ENCODE data around the gene SLC4A2. TPM values are rescaled to one million over a fixed set of nuclear protein-coding genes. Genes with fewer than 3 reads are reported as not detected.

SLC4A2 gene
- total RNA-seq, 1 donor from 2014 or later: 182 TPM

- Histone ChIP-seq H3K27me3 (ENCODE audit: low read depth) (no peaks in the 10 kb centered on the region), H3K9me3 (no peaks in the 10 kb centered on the region), H3K36me3 (peaks cover 29% of the 10 kb centered on the region), H3K4me3 (peak overlapping the region; percentile 72), H3K4me1 (peaks cover 44% of the 10 kb centered on the region), H3K27ac (peak overlapping the region; percentile 97)
- DNase-seq (no peak), ATAC-seq (no peak)
- TF ChIP-seq CTCF (IDR thresholded peaks at IDR 0.05): no peak
- intact Hi-C loops (cut with DNase I): no loop called here
These were observed 1.2 kb downstream of the SLC4A2 start for GRCh38 chr7:151060416-151061212.

- ATAC-seq (peak; percentile 16 to 30), DNase-seq (peak; percentile 73)
- H3K9me3 ChIP-seq: no peaks in the 10 kb centered on the region
- peak overlapping the region; percentile 72 for H3K4me3 ChIP-seq
- H3K36me3 ChIP-seq: peaks cover 37% of the 10 kb centered on the region
- H3K4me1 ChIP-seq: peaks cover 44% of the 10 kb centered on the region
- TF ChIP-seq CTCF (IDR thresholded peaks at IDR 0.05): no peak
- H3K27me3 ChIP-seq (ENCODE audit: low read depth): no peaks in the 10 kb centered on the region
- H3K27ac ChIP-seq: peak overlapping the region; percentile 36
- intact Hi-C loops (cut with DNase I): no loop called here
These were observed 2.1 kb downstream of the SLC4A2 start for GRCh38 chr7:151061213-151062110.

GRCh38 chr7:151062111-151062398 is 2.7 kb downstream of the SLC4A2 start:
- intact Hi-C loops (cut with DNase I): no loop called here
- H3K36me3 ChIP-seq: peaks cover 43% of the 10 kb centered on the region
- H3K9me3 ChIP-seq: no peaks in the 10 kb centered on the region
- peak overlapping the region; percentile 36 for H3K27ac ChIP-seq
- H3K4me3 ChIP-seq: peak overlapping the region; percentile 72
- H3K4me1 ChIP-seq: peaks cover 39% of the 10 kb centered on the region
- TF ChIP-seq CTCF (IDR thresholded peaks at IDR 0.05): no peak
- no peak for ATAC-seq
- DNase-seq: no peak
- no peaks in the 10 kb centered on the region for H3K27me3 ChIP-seq (ENCODE audit: low read depth)

- ATAC-seq: peak; percentile 50 to 54
- peak; percentile 80 for DNase-seq
- intact Hi-C loops (cut with DNase I): no loop called here
- peaks cover 35% of the 10 kb centered on the region for H3K4me1 ChIP-seq
- H3K36me3 ChIP-seq: peaks cover 49% of the 10 kb centered on the region
- peak overlapping the region; percentile 72 for H3K4me3 ChIP-seq
- H3K27ac ChIP-seq: peak overlapping the region; percentile 36
- H3K9me3 ChIP-seq: no peaks in the 10 kb centered on the region
- no peak for TF ChIP-seq CTCF (IDR thresholded peaks at IDR 0.05)
- H3K27me3 ChIP-seq (ENCODE audit: low read depth): no peaks in the 10 kb centered on the region
These were observed 3.2 kb downstream of the SLC4A2 start for GRCh38 chr7:151062399-151063211.

GRCh38 chr7:151063212-151063561 is 3.8 kb downstream of the SLC4A2 start:
- DNase-seq (no peak), ATAC-seq (no peak)
- no peaks in the 10 kb centered on the region for H3K27me3 ChIP-seq (ENCODE audit: low read depth)
- intact Hi-C loops (cut with DNase I): no loop called here
- H3K36me3 ChIP-seq: peaks cover 54% of the 10 kb centered on the region
- no peaks in the 10 kb centered on the region for H3K9me3 ChIP-seq
- H3K4me3 ChIP-seq: peak overlapping the region; percentile 37
- TF ChIP-seq CTCF (IDR thresholded peaks at IDR 0.05): no peak
- peaks cover 35% of the 10 kb centered on the region for H3K4me1 ChIP-seq
- H3K27ac ChIP-seq: no peak overlapping the region

Measured in lower lobe of right lung (tissue), 2 donors.